GM21576 (cell line): ENCODE measurements around the gene MAN2A2.
"Not testable (repeated sequence)": the region's sequence is repeated elsewhere in the genome, so short reads cannot be mapped to it uniquely, and the experiment has no call there.

Experiments
- ATAC-seq: cut with Tn5 transposase; IDR thresholded peaks from one replicate; pipeline ENCODE4 v1.9.1; 2021; ENCODE audit warnings: mild to moderate bottlenecking, moderate library complexity; ENCODE audit not compliant: unreplicated experiment

Gene MAN2A2

GRCh38 chr15:90915808-90916440 is 12.8 kb downstream of the MAN2A2 start:
- ATAC-seq, result no peak

GRCh38 chr15:90916461-90916860 is 13.4 kb downstream of the MAN2A2 start:
- ATAC-seq, result no peak

GRCh38 chr15:90917569-90917968 is 14.5 kb downstream of the MAN2A2 start:
- no peak for ATAC-seq

- no peak for ATAC-seq
Measured at GRCh38 chr15:90918034-90918788, 15.1 kb downstream of the MAN2A2 start.

GRCh38 chr15:90918835-90919234 is 15.7 kb downstream of the MAN2A2 start:
- no peak for ATAC-seq

- no peak for ATAC-seq
Measured at GRCh38 chr15:90921887-90922286, 18.8 kb downstream of the MAN2A2 start.

GRCh38 chr15:90922712-90923322 is 19.7 kb downstream of the MAN2A2 start:
- peak; percentile 76 for ATAC-seq

- peak; percentile 76 for ATAC-seq
Measured at GRCh38 chr15:90924375-90924774, 21.3 kb downstream of the MAN2A2 start.

GRCh38 chr15:90926766-90927165 is 23.7 kb downstream of the MAN2A2 start:
- ATAC-seq, result not testable (repeated sequence)

- ATAC-seq, result not testable (repeated sequence)
Measured at GRCh38 chr15:90928106-90928505, 25.0 kb downstream of the MAN2A2 start.

GRCh38 chr15:90929246-90930019 is 26.3 kb downstream of the MAN2A2 start:
- no peak for ATAC-seq

GRCh38 chr15:90930861-90931574 is 27.9 kb downstream of the MAN2A2 start:
- ATAC-seq, result no peak

- no peak for ATAC-seq
Measured at GRCh38 chr15:90931575-90931827, 28.4 kb downstream of the MAN2A2 start.

GRCh38 chr15:90931828-90932659 is 28.9 kb downstream of the MAN2A2 start, which contains the start of gene HDDC3:
HDDC3 (minus strand) TSS chr15:90932549; CDS start chr15:90932540, 9 bp downstream.
- peak; percentile 47 for ATAC-seq

GRCh38 chr15:90932660-90932991 is 29.5 kb downstream of the MAN2A2 start:
- no peak for ATAC-seq

- no peak for ATAC-seq
Measured at GRCh38 chr15:90933301-90933700, 30.2 kb downstream of the MAN2A2 start.

- ATAC-seq, result peak; percentile 29
Measured at GRCh38 chr15:90934256-90934948, 31.3 kb downstream of the MAN2A2 start.

- peak; percentile 62 for ATAC-seq
Measured at GRCh38 chr15:90934949-90935751, 32.0 kb downstream of the MAN2A2 start, which contains the start of gene UNC45A. UNC45A (plus strand) TSS chr15:90935285; CDS start chr15:90935325, 40 bp downstream.
